Adrenal gland (tissue), 5 donors: ENCODE measurements around the gene NHSL2.

Source experiments
- POLR2A ChIP-seq, 2 donors: fragments of 450-650 bp; IDR thresholded peaks; one replicate each; pipeline ENCODE4 v1.6.1; 2017; ENCODE audit warnings: antibody characterized with exemption in 2 of 2, mild to moderate bottlenecking in 2 of 2, moderate library complexity in 1 of 2
- TF ChIP-seq, protein P1 (sequence below), 6 experiments: fragments of 450-650 bp in 4 of 6; fragments of 200-600 bp in 2 of 6; sonication (generic) in 1 of 6; IDR thresholded peaks; 1 replicate in 5 of 6; 2 replicates in 1 of 6; pipeline versions ENCODE4 v1.5.1 to v1.8.0; 2016 to 2021; ENCODE audit warnings: antibody characterized with exemption in 6 of 6, mild to moderate bottlenecking in 2 of 6, moderate library complexity in 1 of 6
- donor health status: DM: no; HTN: no; CAD: no.

- TF ChIP-seq, protein P1, sequence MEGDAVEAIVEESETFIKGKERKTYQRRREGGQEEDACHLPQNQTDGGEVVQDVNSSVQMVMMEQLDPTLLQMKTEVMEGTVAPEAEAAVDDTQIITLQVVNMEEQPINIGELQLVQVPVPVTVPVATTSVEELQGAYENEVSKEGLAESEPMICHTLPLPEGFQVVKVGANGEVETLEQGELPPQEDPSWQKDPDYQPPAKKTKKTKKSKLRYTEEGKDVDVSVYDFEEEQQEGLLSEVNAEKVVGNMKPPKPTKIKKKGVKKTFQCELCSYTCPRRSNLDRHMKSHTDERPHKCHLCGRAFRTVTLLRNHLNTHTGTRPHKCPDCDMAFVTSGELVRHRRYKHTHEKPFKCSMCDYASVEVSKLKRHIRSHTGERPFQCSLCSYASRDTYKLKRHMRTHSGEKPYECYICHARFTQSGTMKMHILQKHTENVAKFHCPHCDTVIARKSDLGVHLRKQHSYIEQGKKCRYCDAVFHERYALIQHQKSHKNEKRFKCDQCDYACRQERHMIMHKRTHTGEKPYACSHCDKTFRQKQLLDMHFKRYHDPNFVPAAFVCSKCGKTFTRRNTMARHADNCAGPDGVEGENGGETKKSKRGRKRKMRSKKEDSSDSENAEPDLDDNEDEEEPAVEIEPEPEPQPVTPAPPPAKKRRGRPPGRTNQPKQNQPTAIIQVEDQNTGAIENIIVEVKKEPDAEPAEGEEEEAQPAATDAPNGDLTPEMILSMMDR (IDR thresholded peaks at IDR 0.05), result no peak
- TF ChIP-seq POLR2A (IDR thresholded peaks at IDR 0.05), result no peak
Observed at GRCh38 chrX:72025236-72025770, 114.7 kb downstream of the NHSL2 start.
